COLO829 (cell line): ENCODE results near the gene STXBP1.

Source experiments
- DNase-seq: peaks from one replicate; pipeline ENCODE4 v3.0.0; 2012; ENCODE audit warnings: low spot score

STXBP1 gene

GRCh38 chr9:127658428-127658827 lies 46.4 kb downstream of the STXBP1 start:
- no peak for DNase-seq

- DNase-seq: no peak
Observed at GRCh38 chr9:127660886-127661741, 49.0 kb downstream of the STXBP1 start.

GRCh38 chr9:127662617-127663016 lies 50.5 kb downstream of the STXBP1 start:
- DNase-seq: no peak

GRCh38 chr9:127664324-127664677 lies 52.2 kb downstream of the STXBP1 start:
- no peak for DNase-seq

- DNase-seq: no peak
Observed at GRCh38 chr9:127664678-127665507, 52.8 kb downstream of the STXBP1 start.

- DNase-seq: no peak
Observed at GRCh38 chr9:127667127-127667844, 55.2 kb downstream of the STXBP1 start.

GRCh38 chr9:127667906-127668305 lies 55.8 kb downstream of the STXBP1 start:
- DNase-seq: no peak

GRCh38 chr9:127673234-127673633 lies 61.2 kb downstream of the STXBP1 start:
- DNase-seq: no peak

- no peak for DNase-seq
Observed at GRCh38 chr9:127676638-127677037, 64.6 kb downstream of the STXBP1 start.

GRCh38 chr9:127679506-127679905 lies 67.4 kb downstream of the STXBP1 start:
- DNase-seq: no peak

- no peak for DNase-seq
Observed at GRCh38 chr9:127680226-127680625, 68.1 kb downstream of the STXBP1 start.

- no peak for DNase-seq
Observed at GRCh38 chr9:127680846-127681245, 68.8 kb downstream of the STXBP1 start.

GRCh38 chr9:127682351-127683136 lies 70.5 kb downstream of the STXBP1 start:
- no peak for DNase-seq

GRCh38 chr9:127683723-127684122 lies 71.6 kb downstream of the STXBP1 start:
- no peak for DNase-seq

- no peak for DNase-seq
Observed at GRCh38 chr9:127684576-127684975, 72.5 kb downstream of the STXBP1 start.

GRCh38 chr9:127686461-127687393 lies 74.7 kb downstream of the STXBP1 start:
- no peak for DNase-seq

- no peak for DNase-seq
Observed at GRCh38 chr9:127689329-127690000, 77.4 kb downstream of the STXBP1 start.

GRCh38 chr9:127690735-127691134 lies 78.7 kb downstream of the STXBP1 start:
- no peak for DNase-seq

- no peak for DNase-seq
Observed at GRCh38 chr9:127692071-127692470, 80.0 kb downstream of the STXBP1 start.

- DNase-seq: no peak
Observed at GRCh38 chr9:127693143-127693542, 81.1 kb downstream of the STXBP1 start.
